Dedifferentiated amniotic fluid mesenchymal stem cell (primary cell): ENCODE measurements around the gene FGR.

ENCODE experiments used
- DNase-seq: peaks from one replicate; pipeline ENCODE4 v3.0.0-alpha.2; 2016; ENCODE audit errors: extremely low spot score

Gene FGR

DNA sequence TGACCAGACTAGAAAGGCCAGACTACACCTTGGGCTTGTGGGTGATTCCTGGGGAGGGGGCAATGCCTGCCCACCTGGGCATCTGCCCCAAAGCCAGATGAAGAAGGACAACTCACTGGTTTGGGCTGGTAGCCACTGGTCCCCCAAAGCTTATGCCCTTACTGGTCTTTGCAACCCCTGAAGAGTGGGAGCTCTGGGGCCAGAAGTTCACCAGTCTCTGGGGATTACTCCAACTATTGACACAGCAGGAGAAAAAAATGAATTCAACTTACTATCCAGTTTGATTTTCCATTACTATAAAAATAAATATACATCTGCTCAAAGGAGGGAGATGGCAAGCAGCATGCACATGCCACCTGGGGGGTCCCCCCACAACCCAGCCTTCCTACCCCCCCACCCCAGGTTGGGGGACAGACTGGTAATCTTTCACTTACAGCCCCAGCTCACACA is 33.6 kb downstream of the FGR start:
- DNase-seq = no peak

- no peak for DNase-seq
Measured at GRCh38 chr1:27600498-27601175, 34.3 kb downstream of the FGR start.

GRCh38 chr1:27599605-27600497 is 35.1 kb downstream of the FGR start:
- DNase-seq = no peak

- DNase-seq = peak; percentile 81
Measured at GRCh38 chr1:27598902-27599528, 36.0 kb downstream of the FGR start.

- DNase-seq = no peak
Measured at GRCh38 chr1:27598295-27598687, 36.7 kb downstream of the FGR start.

DNA sequence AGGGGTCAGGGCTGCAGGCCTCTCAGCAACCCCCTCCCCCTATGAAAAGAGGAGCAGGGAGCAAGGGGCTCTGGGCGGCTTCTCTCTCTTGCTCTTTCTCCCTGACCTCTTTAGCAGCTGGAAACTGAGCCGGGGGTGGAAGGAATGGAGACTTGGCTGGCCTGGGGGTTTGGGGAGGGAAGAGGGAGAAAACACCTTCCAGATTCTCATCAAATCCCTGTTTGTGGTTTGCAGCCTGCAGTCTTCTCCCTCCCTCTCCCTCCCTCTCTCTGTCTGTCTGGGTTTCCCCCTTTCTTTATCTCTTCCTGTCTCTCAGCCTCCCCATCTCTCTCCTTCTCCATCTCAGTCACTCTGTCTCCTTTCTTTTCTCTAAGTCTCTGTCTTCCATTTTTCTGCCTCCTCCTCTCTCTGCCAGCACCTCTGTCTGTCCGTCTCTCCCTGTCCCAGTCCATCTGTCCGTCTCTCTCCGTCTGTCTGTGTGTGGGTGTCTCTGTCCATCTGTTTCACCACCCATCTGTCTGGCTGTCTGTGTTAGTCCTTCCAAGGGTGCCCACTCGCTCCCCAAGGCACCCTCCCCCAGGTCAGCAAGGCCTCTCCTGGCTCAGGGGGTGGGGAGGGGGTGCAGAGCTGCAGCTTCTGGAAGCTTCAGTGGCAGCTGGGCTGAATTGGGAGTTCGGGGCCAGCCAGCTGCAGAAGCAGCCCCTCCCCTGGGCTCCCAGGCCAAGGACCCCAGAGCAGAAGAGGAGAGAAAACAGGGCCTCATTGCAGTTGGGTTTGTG is 37.3 kb downstream of the FGR start:
- DNase-seq = no peak

DNA sequence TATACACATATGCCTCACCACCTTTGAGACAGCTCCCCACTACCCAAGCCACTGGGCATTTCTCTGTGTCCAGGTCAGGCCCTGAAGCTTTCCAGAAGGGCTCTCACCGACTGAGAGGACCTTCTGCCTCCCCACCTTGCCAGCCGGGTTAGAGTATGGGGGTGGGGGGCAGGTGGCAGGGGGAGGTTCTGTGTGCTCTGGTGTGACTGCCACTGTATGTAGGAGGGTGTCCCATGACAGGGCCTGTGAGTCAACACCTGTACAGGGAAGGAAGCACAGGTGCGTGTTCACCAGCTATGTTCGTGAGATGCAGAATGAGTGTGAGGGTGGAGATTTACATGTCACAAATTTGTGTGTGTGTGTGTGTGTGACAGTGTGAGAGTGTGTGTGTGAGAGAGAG is 38.0 kb downstream of the FGR start:
- DNase-seq = no peak

GRCh38 chr1:27596261-27596660 is 38.7 kb downstream of the FGR start:
- no peak for DNase-seq

DNA sequence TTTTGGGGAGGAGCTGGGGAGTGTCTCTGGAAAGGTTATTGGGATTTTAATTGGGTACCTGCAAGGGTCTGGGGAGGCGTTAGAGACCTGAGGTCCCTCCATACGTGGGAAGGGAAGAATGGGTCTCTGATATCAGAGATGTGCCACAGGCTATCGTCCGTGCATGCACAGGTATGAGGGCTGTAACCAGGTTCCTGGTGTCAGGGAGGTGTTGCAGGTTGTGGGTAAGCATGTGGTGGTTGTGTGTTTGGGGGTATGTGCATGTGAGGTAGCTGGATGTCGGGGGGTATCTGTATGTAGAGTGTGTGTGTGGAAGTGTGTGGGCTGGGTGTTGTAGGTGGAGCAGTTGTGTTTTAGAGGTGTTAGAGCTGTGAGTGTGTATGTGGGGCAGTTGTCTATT is 39.4 kb downstream of the FGR start:
- DNase-seq = no peak

- peak; percentile 54 for DNase-seq
Measured at GRCh38 chr1:27594564-27595510, 40.1 kb downstream of the FGR start.

GRCh38 chr1:27593678-27594563 is 41.1 kb downstream of the FGR start:
- no peak for DNase-seq

DNA sequence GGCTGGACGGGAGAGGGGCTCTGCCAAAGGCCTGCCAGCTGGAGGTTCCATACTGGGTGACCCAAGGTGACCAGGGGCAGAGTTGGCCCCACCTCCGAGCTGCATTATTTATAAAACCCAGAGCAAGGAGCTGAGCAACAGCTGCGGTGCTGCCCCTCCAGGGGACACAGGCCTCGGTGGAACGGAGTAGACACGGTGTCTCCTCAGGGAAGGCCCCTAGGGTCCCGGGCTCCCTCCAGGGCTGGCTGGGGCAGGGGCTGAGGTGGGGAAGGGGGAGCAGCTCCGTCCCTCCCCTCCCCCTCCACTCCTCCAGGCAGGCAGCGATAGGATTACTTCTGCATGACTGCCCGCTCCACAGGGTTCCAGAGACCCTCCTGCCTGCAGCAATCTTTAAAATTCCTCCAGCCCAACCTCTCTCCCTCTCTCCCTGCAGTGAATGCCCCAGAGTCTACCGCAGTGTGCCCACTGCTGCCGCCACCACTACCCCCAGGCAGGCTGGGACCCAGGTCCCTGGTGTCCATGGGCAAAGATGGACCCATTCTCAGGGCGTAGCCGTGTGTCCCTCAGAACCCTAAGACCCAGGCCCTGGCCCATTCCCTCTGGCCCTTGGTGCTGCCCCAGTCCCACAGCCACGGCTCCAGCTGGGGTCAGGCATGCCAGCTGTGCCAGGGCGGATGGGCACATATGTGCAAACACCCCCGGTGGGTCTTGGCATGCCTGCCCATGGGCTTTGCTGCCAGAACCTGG is 41.9 kb downstream of the FGR start:
- no peak for DNase-seq

GRCh38 chr1:27592232-27592930 is 42.6 kb downstream of the FGR start:
- no peak for DNase-seq

- no peak for DNase-seq
Measured at GRCh38 chr1:27591622-27592021, 43.4 kb downstream of the FGR start.

GRCh38 chr1:27590917-27591508 is 44.0 kb downstream of the FGR start:
- no peak for DNase-seq

DNA sequence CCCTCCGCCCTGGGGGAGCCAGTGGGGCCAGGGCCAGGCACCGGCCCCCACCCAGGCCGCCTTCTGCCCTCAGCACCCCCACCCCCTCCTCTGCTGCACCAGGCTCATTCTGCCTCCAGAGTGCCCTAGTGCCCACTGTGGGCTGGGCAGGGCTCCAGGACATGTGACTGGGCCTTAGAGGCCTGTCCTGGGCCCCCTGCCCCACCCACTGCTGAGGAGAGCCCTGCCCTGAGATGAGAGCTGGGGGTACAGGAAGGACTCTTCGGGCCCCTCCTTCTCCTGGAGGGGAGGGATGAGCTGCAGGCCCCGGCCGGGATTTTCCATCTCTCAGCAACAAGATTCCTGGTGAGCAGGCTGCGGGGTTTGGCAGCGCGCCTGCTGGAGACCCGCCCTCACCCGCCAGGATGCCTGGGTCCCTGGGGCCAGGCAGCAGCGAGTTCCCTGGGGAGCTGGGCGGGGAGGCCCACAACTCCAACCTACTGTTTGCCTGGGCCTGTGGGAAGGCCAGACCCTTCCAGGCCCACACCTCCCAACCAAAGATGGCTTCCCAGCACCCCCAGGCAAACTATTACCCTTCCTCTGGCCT is 45.1 kb downstream of the FGR start:
- peak; percentile 52 for DNase-seq

DNA sequence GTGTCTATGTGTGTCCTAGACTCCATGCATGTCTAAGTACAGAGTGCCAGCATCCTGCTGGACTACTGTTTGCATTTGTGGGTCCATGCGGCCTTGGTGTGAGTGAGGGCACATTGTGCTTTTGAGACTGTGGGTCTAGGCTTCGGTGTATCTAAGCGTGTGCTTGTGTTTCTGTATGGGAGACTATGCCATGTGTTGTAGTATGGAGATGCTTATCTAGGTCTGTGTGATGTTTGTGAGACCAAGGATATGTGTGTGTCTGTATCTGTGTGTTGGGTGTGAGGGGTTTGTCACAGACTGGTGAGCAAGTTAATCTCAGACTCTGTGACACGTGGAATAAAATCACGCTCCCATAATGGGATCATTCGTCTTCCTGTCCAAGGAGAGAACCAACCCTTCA is 45.5 kb downstream of the FGR start:
- no peak for DNase-seq
